Activated T-helper 1 cell treated with anti-CD3 and anti-CD28 coated beads, Interleukin-12 subunit alpha, Interleukin-12 subunit beta, Interleukin-2, Interleukin-4 antibody, amounts not matched to agents 30 ng/mL and 10 ng/mL and 1 ng/mL, durations not matched to agents 14 hours and 24 hours and 36 hours (primary cell): ENCODE data around the gene SSBP3. TPM values are rescaled to one million over a fixed set of nuclear protein-coding genes. Genes with fewer than 3 reads are reported as not detected.
"Not testable (repeated sequence)": the region's sequence is repeated elsewhere in the genome, so short reads cannot be mapped to it uniquely, and the experiment has no call there.

Experiments used
- DNase-seq: peaks from one replicate; pipeline ENCODE4 v3.0.0; 2021; ENCODE audit warnings: low spot score
- H3K27ac Mint-ChIP-seq: one replicate; pipeline ENCODE4 v1.8.0; 2021; ENCODE audit warnings: mild to moderate bottlenecking, mixed read lengths
- H3K27me3 Mint-ChIP-seq: one replicate; pipeline ENCODE4 v1.8.0; 2022; ENCODE audit warnings: mild to moderate bottlenecking, moderate library complexity, mixed read lengths; ENCODE audit not compliant: insufficient read depth
- H3K36me3 Mint-ChIP-seq: one replicate; pipeline ENCODE4 v1.8.0; 2021; ENCODE audit warnings: low read depth, mixed read lengths
- H3K4me1 Mint-ChIP-seq: one replicate; pipeline ENCODE4 v1.8.0; 2021; ENCODE audit warnings: low read depth, mixed read lengths
- H3K4me3 Mint-ChIP-seq: one replicate; pipeline ENCODE4 v1.8.0; 2021; ENCODE audit warnings: mild to moderate bottlenecking, moderate library complexity, mixed read lengths
- H3K9me3 Mint-ChIP-seq: one replicate; pipeline ENCODE4 v1.8.0; 2021; ENCODE audit warnings: mixed read lengths
- intact Hi-C: fragments of 100-400 bp; cut with micrococcal nuclease; formaldehyde crosslinking; loops from one replicate; pipeline ENCODE4 v1.15.1; 2024
- total RNA-seq: library from RNA; stranded (reverse); gene quantifications from 2 replicates; pipeline ENCODE4 v1.2.3, GENCODE V29; 2022

The SSBP3 gene
- total RNA-seq, 1 donor from 2014 or later, result 98.0 TPM

DNA sequence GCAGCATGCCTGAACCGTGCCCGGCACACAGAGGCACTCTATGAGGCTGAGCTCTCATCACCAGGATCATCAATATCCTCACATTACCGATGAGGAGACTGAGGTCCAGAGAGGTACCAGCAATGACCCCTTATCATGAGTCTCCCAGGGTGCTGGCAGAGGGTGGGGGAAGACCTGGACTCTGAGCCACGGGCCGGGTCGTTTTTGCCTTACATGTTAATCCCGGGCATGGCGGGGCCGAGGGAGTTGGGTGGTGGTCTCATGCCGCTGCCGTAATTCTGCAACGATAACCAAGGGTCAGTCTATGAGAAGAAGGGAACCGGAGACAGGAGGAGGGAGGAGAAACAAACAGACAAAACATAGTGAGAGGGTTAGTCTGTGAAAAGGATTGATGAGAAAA lies 163.2 kb downstream of the SSBP3 start:
- Mint-ChIP-seq H3K27me3 (no peaks in the 10 kb centered on the region), H3K9me3 (no peaks in the 10 kb centered on the region), H3K4me3 (no peak overlapping the region), H3K4me1 (no peaks in the 10 kb centered on the region), H3K27ac (no peak overlapping the region), H3K36me3 (peaks cover 16% of the 10 kb centered on the region)
- intact Hi-C loops, result no loop called here
- DNase-seq, result no peak

- Mint-ChIP-seq H3K27ac (no peak overlapping the region), H3K4me1 (no peaks in the 10 kb centered on the region), H3K9me3 (no peaks in the 10 kb centered on the region), H3K4me3 (no peak overlapping the region), H3K36me3 (peaks cover 30% of the 10 kb centered on the region), H3K27me3 (no peaks in the 10 kb centered on the region)
- intact Hi-C loops, result no loop called here
- no peak for DNase-seq
Measured at GRCh38 chr1:54241364-54241763, 164.8 kb downstream of the SSBP3 start.

DNA sequence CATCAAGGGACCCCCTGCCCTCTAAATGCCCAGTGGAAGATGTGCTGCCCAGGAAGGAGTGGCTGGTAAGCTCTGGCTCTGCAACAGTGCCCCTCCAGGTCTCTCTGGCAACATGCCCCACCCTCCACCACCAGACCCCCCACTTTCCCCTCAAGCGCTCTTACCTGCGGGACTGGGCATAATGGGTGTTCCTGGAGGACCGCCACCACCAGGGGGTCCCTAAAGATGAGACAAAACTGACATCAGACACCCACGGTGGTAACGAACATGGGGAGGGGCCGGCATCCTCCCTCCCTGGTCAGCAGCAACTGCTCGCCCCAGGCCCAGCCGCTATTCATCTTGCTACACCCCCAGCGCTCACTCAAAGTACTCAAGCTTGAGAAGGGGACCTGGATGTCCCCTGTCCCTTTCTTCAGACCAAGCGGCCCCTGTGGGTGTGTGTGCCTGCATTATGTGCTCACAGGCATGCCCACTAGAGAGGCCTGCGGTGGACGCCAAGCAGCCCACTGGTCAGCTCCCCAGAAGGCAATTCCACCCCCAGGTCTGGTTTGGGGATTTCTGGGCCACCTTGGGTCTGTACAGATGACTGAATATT lies 165.4 kb downstream of the SSBP3 start:
- intact Hi-C loops, result no loop called here
- Mint-ChIP-seq H3K27ac (no peak overlapping the region), H3K9me3 (no peaks in the 10 kb centered on the region), H3K27me3 (no peaks in the 10 kb centered on the region), H3K4me3 (no peak overlapping the region), H3K4me1 (no peaks in the 10 kb centered on the region), H3K36me3 (peaks cover 31% of the 10 kb centered on the region)
- no peak for DNase-seq

DNA sequence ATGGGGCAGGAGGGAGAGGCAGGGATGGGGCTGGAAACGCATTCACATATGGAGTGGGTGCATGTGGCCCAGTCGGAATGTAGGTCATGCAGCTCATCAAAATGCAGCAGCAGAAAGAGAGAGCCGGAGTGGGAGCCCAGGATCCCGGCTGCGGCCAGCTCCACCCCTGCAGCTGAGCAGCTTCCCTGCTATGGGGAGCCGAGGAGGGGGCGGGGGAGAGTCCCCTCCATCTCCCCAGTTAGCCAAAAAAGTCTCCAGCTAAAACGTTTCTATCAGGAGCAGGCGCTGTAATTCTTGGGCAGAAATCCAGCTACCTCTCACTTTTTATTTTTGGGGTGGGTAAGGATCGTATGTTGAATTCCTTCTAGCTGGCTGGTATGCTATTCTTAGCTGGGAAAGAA lies 166.6 kb downstream of the SSBP3 start:
- peaks cover 31% of the 10 kb centered on the region for H3K36me3 Mint-ChIP-seq

GRCh38 chr1:54239035-54239383 lies 167.2 kb downstream of the SSBP3 start:
- Mint-ChIP-seq H3K27me3 (no peaks in the 10 kb centered on the region), H3K9me3 (no peaks in the 10 kb centered on the region), H3K4me1 (no peaks in the 10 kb centered on the region), H3K27ac (no peak overlapping the region), H3K36me3 (peaks cover 32% of the 10 kb centered on the region), H3K4me3 (no peak overlapping the region)
- intact Hi-C loops, result no loop called here
- no peak for DNase-seq

More for the DNA sequence above, 166.6 kb downstream of the SSBP3 start:
- Mint-ChIP-seq H3K27me3 (no peaks in the 10 kb centered on the region), H3K27ac (no peak overlapping the region), H3K9me3 (no peaks in the 10 kb centered on the region), H3K4me1 (no peaks in the 10 kb centered on the region), H3K4me3 (no peak overlapping the region)
- intact Hi-C loops, result no loop called here
- DNase-seq, result no peak

- Mint-ChIP-seq H3K9me3 (no peaks in the 10 kb centered on the region), H3K27me3 (no peaks in the 10 kb centered on the region), H3K4me1 (no peaks in the 10 kb centered on the region), H3K4me3 (no peak overlapping the region), H3K27ac (no peak overlapping the region), H3K36me3 (peaks cover 29% of the 10 kb centered on the region)
- intact Hi-C loops, result no loop called here
- DNase-seq, result no peak
Measured at GRCh38 chr1:54238353-54239034, 167.7 kb downstream of the SSBP3 start.

DNA sequence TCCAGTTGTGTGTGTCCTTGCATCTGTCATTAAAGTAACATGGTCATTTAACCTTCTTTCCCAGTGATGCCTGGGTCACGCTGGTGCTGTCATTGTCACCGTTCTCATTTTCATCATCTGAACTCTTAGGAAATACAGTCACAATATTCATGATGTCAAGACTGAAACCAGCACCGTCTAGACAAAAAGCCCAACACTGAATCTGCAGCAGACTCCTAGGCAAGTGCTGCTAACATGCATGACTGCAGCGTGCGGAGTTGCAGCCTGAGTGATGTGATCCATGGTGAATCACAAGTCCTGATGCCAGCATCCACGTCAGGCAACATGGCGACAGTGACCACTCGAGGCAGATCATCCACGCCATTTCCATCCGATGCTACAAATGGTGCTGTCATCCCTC lies 168.6 kb downstream of the SSBP3 start:
- no peaks in the 10 kb centered on the region for H3K27me3 Mint-ChIP-seq
- no peaks in the 10 kb centered on the region for H3K9me3 Mint-ChIP-seq
- intact Hi-C loops, result no loop called here
- H3K4me3 Mint-ChIP-seq, result no peak overlapping the region
- H3K4me1 Mint-ChIP-seq, result no peaks in the 10 kb centered on the region
- no peak for DNase-seq
- H3K27ac Mint-ChIP-seq, result no peak overlapping the region
- H3K36me3 Mint-ChIP-seq, result peaks cover 27% of the 10 kb centered on the region

DNA sequence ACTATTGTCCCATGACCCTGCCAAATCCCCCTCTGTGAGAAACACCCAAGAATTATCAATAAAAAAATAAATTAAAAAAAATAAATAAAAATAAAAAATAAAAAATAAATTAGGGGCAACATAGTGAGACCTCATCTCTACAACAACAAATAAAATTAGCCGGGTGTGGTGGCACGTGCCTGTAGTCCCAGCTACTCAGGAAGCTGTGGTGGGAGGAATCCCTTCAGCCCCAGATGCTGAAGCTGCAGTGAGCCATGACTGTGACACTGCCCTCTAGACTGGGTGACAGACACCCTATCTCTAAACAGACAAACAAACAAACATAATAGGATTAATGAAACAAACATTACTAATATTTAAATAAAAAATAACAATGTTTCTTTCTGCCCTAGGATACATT lies 171.9 kb downstream of the SSBP3 start:
- intact Hi-C loops, result no loop called here

GRCh38 chr1:54233196-54233595 lies 173.0 kb downstream of the SSBP3 start:
- DNase-seq, H3K4me3 Mint-ChIP-seq, H3K9me3 Mint-ChIP-seq, H3K27ac Mint-ChIP-seq, intact Hi-C loops, H3K27me3 Mint-ChIP-seq: not testable (repeated sequence)
- Mint-ChIP-seq H3K4me1 (peaks cover 27% of the 10 kb centered on the region), H3K36me3 (peaks cover 33% of the 10 kb centered on the region)

More for the DNA sequence above, 171.9 kb downstream of the SSBP3 start:
- Mint-ChIP-seq H3K27me3 (no peaks in the 10 kb centered on the region), H3K27ac (no peak overlapping the region), H3K9me3 (no peaks in the 10 kb centered on the region), H3K4me3 (no peak overlapping the region), H3K36me3 (peaks cover 31% of the 10 kb centered on the region), H3K4me1 (peaks cover 24% of the 10 kb centered on the region)
- DNase-seq, result no peak

GRCh38 chr1:54230507-54231339 lies 175.5 kb downstream of the SSBP3 start:
- H3K4me1 Mint-ChIP-seq, result peaks cover 27% of the 10 kb centered on the region
- intact Hi-C loops, result loop anchor here (1.0 to 2.0 kb wide), 6 partner anchors 30 to 259 kb away; partner anchors contain the start of genes CYB5RL and MRPL37

GRCh38 chr1:54229281-54229891 lies 176.8 kb downstream of the SSBP3 start:
- Mint-ChIP-seq H3K9me3 (no peaks in the 10 kb centered on the region), H3K27me3 (no peaks in the 10 kb centered on the region)
- intact Hi-C loops, result no loop called here

More at GRCh38 chr1:54230507-54231339, 175.5 kb downstream of the SSBP3 start:
- Mint-ChIP-seq H3K36me3 (peaks cover 25% of the 10 kb centered on the region), H3K27ac (peak overlapping the region; percentile 86), H3K9me3 (no peaks in the 10 kb centered on the region), H3K27me3 (no peaks in the 10 kb centered on the region), H3K4me3 (no peak overlapping the region)
- no peak for DNase-seq

GRCh38 chr1:54228638-54229079 lies 177.5 kb downstream of the SSBP3 start:
- no peak for DNase-seq
- H3K36me3 Mint-ChIP-seq, result peaks cover 25% of the 10 kb centered on the region
- H3K4me3 Mint-ChIP-seq, result no peak overlapping the region
- peaks cover 27% of the 10 kb centered on the region for H3K4me1 Mint-ChIP-seq
- intact Hi-C loops, result no loop called here
- H3K9me3 Mint-ChIP-seq, result no peaks in the 10 kb centered on the region
- H3K27me3 Mint-ChIP-seq, result no peaks in the 10 kb centered on the region
- no peak overlapping the region for H3K27ac Mint-ChIP-seq

More at GRCh38 chr1:54229281-54229891, 176.8 kb downstream of the SSBP3 start:
- H3K4me1 Mint-ChIP-seq, result peaks cover 27% of the 10 kb centered on the region
- H3K4me3 Mint-ChIP-seq, result peak overlapping the region; percentile 70
- peaks cover 25% of the 10 kb centered on the region for H3K36me3 Mint-ChIP-seq
- peak overlapping the region; percentile 88 for H3K27ac Mint-ChIP-seq
- DNase-seq, result peak; percentile 8
